Measurements from ENCODE around the gene APRT.
A peak's percentile ranks its signal among the peaks of the same experiment; 100 is the strongest.

The APRT gene

GRCh38 chr16:88784074-88784855, 27.5 kb downstream of the APRT start:
- Histone ChIP-seq H3K36me3 (replicated peaks; ENCODE audit: low read depth, low read length) (no peaks in the 10 kb centered on the region), H3K9me3 (ENCODE audit: insufficient read depth, low read length) (no peaks in the 10 kb centered on the region), H3K79me2 (ENCODE audit: low read length) (peaks cover 55% of the 10 kb centered on the region), H2AFZ (ENCODE audit: low read depth, low read length) (no peak overlapping the region; the same call in 1 of the 2 replicates), H3K27me3 (ENCODE audit: low read depth, low read length) (0 out of 2 replicates have a peak, but pooled peaks cover 4% of the 10 kb centered on the region), H3K4me3 (ENCODE audit: low read length) (peak overlapping the region; percentile 84), H3K4me2 (ENCODE audit: low read length) (peak overlapping the region; percentile 57), H3K9ac (ENCODE audit: low read length) (peak overlapping the region; percentile 79), H4K20me1 (ENCODE audit: insufficient read depth, low read length) (no peaks in the 10 kb centered on the region), H3K27ac (ENCODE audit: low read length) (no peak overlapping the region), H3K4me1 (ENCODE audit: low read length) (peaks cover 33% of the 10 kb centered on the region)
- TF ChIP-seq EZH2phosphoT487 (IDR thresholded peaks at IDR 0.05; ENCODE audit: low read depth) (no peak), CTCF (IDR thresholded peaks at IDR 0.05; ENCODE audit: low read depth, low read length) (peak; percentile 36)

GRCh38 chr16:88783391-88784073, 28.2 kb downstream of the APRT start:
- H3K9ac ChIP-seq (ENCODE audit: low read length): peak overlapping the region; percentile 79
- TF ChIP-seq EZH2phosphoT487 (IDR thresholded peaks at IDR 0.05; ENCODE audit: low read depth) (no peak), CTCF (IDR thresholded peaks at IDR 0.05; ENCODE audit: low read depth, low read length) (no peak)
- 0 out of 2 replicates have a peak, but pooled peaks cover 4% of the 10 kb centered on the region for H3K27me3 ChIP-seq (ENCODE audit: low read depth, low read length)
- no peaks in the 10 kb centered on the region for H4K20me1 ChIP-seq (ENCODE audit: insufficient read depth, low read length)
- H3K27ac ChIP-seq (ENCODE audit: low read length): no peak overlapping the region
- H3K79me2 ChIP-seq (ENCODE audit: low read length): peaks cover 57% of the 10 kb centered on the region
- H3K4me1 ChIP-seq (ENCODE audit: low read length): peaks cover 33% of the 10 kb centered on the region
- no peak overlapping the region for H2AFZ ChIP-seq (ENCODE audit: low read depth, low read length)
- H3K36me3 ChIP-seq (replicated peaks; ENCODE audit: low read depth, low read length): no peaks in the 10 kb centered on the region
- H3K9me3 ChIP-seq (ENCODE audit: insufficient read depth, low read length): no peaks in the 10 kb centered on the region
- H3K4me3 ChIP-seq (ENCODE audit: low read length): peak overlapping the region; percentile 84
- peak overlapping the region; percentile 57 for H3K4me2 ChIP-seq (ENCODE audit: low read length)

GRCh38 chr16:88782454-88783390, 29.0 kb downstream of the APRT start:
- H3K27ac ChIP-seq (ENCODE audit: low read length): no peak overlapping the region

More at GRCh38 chr16:88782454-88783390, 29.0 kb downstream of the APRT start:
- Histone ChIP-seq H3K36me3 (replicated peaks; ENCODE audit: low read depth, low read length) (no peaks in the 10 kb centered on the region), H4K20me1 (ENCODE audit: insufficient read depth, low read length) (no peaks in the 10 kb centered on the region), H3K4me3 (ENCODE audit: low read length) (peak overlapping the region; percentile 84; the same call in 1 of the 2 replicates), H3K79me2 (ENCODE audit: low read length) (peaks cover 60% of the 10 kb centered on the region), H3K9ac (ENCODE audit: low read length) (no peak overlapping the region), H3K4me1 (ENCODE audit: low read length) (peaks cover 33% of the 10 kb centered on the region), H3K9me3 (ENCODE audit: insufficient read depth, low read length) (no peaks in the 10 kb centered on the region), H2AFZ (ENCODE audit: low read depth, low read length) (no peak overlapping the region), H3K27me3 (ENCODE audit: low read depth, low read length) (0 out of 2 replicates have a peak, but pooled peaks cover 4% of the 10 kb centered on the region), H3K4me2 (ENCODE audit: low read length) (peak overlapping the region; percentile 57)
- TF ChIP-seq CTCF (IDR thresholded peaks at IDR 0.05; ENCODE audit: low read depth, low read length) (no peak), EZH2phosphoT487 (IDR thresholded peaks at IDR 0.05; ENCODE audit: low read depth) (no peak)

All from OCI-LY3 (cell line).